Measurements from ENCODE around the gene YBX3.

DNA sequence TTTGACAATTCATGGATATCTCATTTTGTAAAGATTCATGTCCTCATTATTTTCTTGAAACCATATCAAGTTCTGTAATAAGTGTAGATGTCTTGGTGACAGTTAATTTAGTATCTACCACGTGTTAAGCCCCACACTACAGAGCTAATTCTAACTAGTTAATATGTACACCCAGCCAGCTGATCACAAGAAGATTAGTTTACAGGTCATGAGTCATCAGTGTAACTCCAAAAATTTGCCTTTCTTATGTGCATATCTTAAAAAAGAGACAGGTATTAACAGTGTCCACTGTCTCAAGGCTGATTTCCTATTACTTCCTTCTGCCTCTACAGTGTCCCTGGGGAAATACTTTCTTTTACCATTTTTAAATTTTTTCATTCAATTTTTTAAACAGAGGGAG lies 13.3 kb upstream of the YBX3 start:
- TF ChIP-seq ZNF33A (CRISPR knock-in tag; IDR thresholded peaks at IDR 0.05; ENCODE audit: borderline replicate concordance) (no peak), POLR2A (IDR thresholded peaks at IDR 0.05; ENCODE audit: insufficient read depth in 1 of 2, low read depth in 2 of 2, low read length in 2 of 2) (no peak), TERF1 (CRISPR knock-in tag; IDR thresholded peaks at IDR 0.05) (no peak), KLF11 (CRISPR knock-in tag; IDR thresholded peaks at IDR 0.05) (no peak), HMG20B (CRISPR knock-in tag; conservative IDR thresholded peaks at IDR 0.05) (no peak), SRF (IDR thresholded peaks at IDR 0.05; ENCODE audit: low read depth, low read length) (no peak), YY1 (IDR thresholded peaks at IDR 0.05; ENCODE audit: insufficient read depth, insufficient replicate concordance, low read depth, low read length) (no peak), MTA3 (CRISPR knock-in tag; IDR thresholded peaks at IDR 0.05) (no peak), GATAD1 (CRISPR knock-in tag; IDR thresholded peaks at IDR 0.05) (no peak), ZNF441 (CRISPR knock-in tag; IDR thresholded peaks at IDR 0.05; ENCODE audit: borderline replicate concordance) (no peak)
- TF ChIP-seq, protein P1, sequence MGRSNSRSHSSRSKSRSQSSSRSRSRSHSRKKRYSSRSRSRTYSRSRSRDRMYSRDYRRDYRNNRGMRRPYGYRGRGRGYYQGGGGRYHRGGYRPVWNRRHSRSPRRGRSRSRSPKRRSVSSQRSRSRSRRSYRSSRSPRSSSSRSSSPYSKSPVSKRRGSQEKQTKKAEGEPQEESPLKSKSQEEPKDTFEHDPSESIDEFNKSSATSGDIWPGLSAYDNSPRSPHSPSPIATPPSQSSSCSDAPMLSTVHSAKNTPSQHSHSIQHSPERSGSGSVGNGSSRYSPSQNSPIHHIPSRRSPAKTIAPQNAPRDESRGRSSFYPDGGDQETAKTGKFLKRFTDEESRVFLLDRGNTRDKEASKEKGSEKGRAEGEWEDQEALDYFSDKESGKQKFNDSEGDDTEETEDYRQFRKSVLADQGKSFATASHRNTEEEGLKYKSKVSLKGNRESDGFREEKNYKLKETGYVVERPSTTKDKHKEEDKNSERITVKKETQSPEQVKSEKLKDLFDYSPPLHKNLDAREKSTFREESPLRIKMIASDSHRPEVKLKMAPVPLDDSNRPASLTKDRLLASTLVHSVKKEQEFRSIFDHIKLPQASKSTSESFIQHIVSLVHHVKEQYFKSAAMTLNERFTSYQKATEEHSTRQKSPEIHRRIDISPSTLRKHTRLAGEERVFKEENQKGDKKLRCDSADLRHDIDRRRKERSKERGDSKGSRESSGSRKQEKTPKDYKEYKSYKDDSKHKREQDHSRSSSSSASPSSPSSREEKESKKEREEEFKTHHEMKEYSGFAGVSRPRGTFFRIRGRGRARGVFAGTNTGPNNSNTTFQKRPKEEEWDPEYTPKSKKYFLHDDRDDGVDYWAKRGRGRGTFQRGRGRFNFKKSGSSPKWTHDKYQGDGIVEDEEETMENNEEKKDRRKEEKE (IDR thresholded peaks at IDR 0.05): no peak
- TF ChIP-seq, protein P2, sequence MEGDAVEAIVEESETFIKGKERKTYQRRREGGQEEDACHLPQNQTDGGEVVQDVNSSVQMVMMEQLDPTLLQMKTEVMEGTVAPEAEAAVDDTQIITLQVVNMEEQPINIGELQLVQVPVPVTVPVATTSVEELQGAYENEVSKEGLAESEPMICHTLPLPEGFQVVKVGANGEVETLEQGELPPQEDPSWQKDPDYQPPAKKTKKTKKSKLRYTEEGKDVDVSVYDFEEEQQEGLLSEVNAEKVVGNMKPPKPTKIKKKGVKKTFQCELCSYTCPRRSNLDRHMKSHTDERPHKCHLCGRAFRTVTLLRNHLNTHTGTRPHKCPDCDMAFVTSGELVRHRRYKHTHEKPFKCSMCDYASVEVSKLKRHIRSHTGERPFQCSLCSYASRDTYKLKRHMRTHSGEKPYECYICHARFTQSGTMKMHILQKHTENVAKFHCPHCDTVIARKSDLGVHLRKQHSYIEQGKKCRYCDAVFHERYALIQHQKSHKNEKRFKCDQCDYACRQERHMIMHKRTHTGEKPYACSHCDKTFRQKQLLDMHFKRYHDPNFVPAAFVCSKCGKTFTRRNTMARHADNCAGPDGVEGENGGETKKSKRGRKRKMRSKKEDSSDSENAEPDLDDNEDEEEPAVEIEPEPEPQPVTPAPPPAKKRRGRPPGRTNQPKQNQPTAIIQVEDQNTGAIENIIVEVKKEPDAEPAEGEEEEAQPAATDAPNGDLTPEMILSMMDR (CRISPR knock-in tag; IDR thresholded peaks at IDR 0.05): no peak

Data from HepG2 (cell line).